Activated CD8-positive, alpha-beta memory T cell treated with anti-CD3 and anti-CD28 coated beads, Interleukin-2, amount 50 U/mL, for 48 hours (primary cell): ENCODE measurements around the gene NMB.

Experiments
- DNase-seq: peaks from one replicate; pipeline ENCODE4 v3.0.0-alpha.2; 2020

NMB gene

DNA sequence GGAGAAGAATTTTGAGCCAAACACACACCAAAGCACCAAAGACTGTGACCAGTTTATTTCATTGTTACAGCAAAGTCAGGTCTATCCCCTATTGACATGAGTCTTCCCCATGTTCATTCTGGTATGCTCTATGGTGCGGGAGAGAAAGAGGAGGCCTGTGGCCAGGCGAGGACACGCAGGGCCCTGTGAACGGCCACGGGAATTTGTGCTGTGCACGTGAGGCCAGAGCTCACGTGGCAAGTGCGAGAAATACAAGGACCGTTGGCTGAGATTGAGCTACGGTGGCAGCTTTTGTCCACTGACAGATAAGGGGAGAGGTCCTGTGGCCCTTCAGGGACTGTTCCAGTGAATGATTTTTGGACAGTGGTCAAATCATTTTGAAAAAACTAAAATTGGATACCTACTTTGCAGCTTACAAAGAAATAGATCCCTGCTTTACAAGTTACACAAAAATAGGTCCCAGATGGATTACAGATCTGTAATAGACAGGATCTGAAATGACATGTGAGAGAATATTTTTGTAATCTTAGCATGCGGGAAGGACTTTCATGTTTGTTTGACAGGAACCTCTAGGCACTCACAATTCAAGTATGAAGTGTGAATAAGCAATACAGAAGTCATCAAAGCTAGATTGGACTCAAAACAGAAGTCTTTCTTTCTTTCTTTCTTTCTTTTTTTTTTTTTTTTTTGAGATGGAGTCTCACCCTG lies 48.0 kb downstream of the NMB start:
- DNase-seq = no peak

DNA sequence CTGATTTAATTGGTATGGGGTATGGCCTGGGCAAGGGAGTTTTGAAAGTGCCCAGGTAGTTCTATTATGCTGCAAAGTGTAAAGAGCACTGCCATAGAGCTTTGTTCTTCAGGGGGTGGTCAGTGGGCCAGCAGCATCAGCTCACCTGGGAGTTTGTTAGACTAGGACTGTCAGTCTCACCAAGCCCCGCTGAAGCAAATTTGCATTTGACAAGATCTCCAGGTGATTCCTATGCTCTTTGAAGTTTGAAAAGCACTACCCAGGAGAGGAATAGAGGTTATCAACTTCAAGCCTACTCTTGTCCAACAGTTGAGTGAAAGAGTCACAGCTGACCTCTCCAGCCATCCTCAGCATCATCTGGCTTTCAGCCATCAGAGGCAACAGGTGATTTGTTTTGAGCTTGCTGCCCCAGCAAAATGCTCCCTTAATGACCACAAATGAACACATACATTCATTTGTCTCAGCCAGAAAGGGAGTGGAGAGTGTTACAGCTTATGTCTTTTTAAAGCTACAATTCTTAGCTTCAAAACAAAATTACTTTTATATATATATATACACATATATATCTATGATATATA lies 49.2 kb downstream of the NMB start:
- no peak for DNase-seq

- DNase-seq = no peak
These were observed 51.3 kb downstream of the NMB start for GRCh38 chr15:84606653-84607120.

DNA sequence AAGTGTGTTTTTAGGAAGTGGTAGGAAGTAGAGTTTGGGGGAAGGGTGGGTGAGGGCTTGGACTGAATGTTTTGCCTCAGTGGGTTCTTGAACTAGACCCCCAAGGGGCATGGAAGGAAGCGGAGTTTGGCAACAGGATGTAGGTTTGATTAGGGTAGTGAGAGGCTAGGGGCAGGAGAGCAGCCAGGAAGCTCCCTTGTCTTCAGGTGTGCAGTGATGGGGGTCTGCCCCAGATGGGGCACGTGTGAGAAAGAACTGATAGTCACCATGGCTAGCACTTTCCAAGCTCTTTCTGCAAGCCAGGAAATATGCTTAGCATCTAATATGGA lies 52.5 kb downstream of the NMB start:
- no peak for DNase-seq
